ENCODE data around the gene NAT14.

Gene NAT14

GRCh38 chr19:55489711-55490477 is 4.9 kb downstream of the NAT14 start:
- no peak overlapping the region for H3K27ac ChIP-seq
- TF ChIP-seq CTCF (conservative IDR thresholded peaks at IDR 0.05) = no peak
- TF ChIP-seq ZFX (IDR thresholded peaks at IDR 0.05) = no peak

GRCh38 chr19:55490478-55491432 is 5.8 kb downstream of the NAT14 start:
- no peak overlapping the region for H3K27ac ChIP-seq
- TF ChIP-seq ZFX (IDR thresholded peaks at IDR 0.05) = no peak
- TF ChIP-seq CTCF (conservative IDR thresholded peaks at IDR 0.05) = no peak

- no peak for TF ChIP-seq CTCF (conservative IDR thresholded peaks at IDR 0.05)
- TF ChIP-seq ZFX (IDR thresholded peaks at IDR 0.05) = no peak
- no peak overlapping the region for H3K27ac ChIP-seq
These were observed 6.8 kb downstream of the NAT14 start for GRCh38 chr19:55491546-55492360.

- H3K27ac ChIP-seq = no peak overlapping the region
- TF ChIP-seq ZFX (IDR thresholded peaks at IDR 0.05) (no peak), CTCF (conservative IDR thresholded peaks at IDR 0.05) (no peak)
These were observed 7.5 kb downstream of the NAT14 start for GRCh38 chr19:55492362-55492944.

GRCh38 chr19:55493052-55493644 is 8.2 kb downstream of the NAT14 start:
- H3K27ac ChIP-seq = no peak overlapping the region
- TF ChIP-seq CTCF (conservative IDR thresholded peaks at IDR 0.05) (no peak), ZFX (IDR thresholded peaks at IDR 0.05) (no peak)

- H3K27ac ChIP-seq = no peak overlapping the region
- no peak for TF ChIP-seq ZFX (IDR thresholded peaks at IDR 0.05)
- TF ChIP-seq CTCF (conservative IDR thresholded peaks at IDR 0.05) = no peak
These were observed 8.7 kb downstream of the NAT14 start for GRCh38 chr19:55493645-55494171.
